NCI-H82 treated with DMSO at 0.1 percent for 48 hours (cell line): ENCODE data around the gene SEPSECS.

Experiments used
- DNase-seq: peaks from one replicate; lab custom pipeline; 2025; ENCODE audit not compliant: unreplicated experiment; lab: John Stamatoyannopoulos, UW

SEPSECS gene

GRCh38 chr4:25111648-25112196, 48.5 kb downstream of the SEPSECS start:
- no peak for DNase-seq

- DNase-seq, result no peak
These were observed 49.5 kb downstream of the SEPSECS start for GRCh38 chr4:25110527-25111329.

- no peak for DNase-seq
These were observed 50.7 kb downstream of the SEPSECS start for GRCh38 chr4:25109511-25109910.

- DNase-seq, result no peak
These were observed 51.7 kb downstream of the SEPSECS start for GRCh38 chr4:25108556-25108955.

- DNase-seq, result no peak
These were observed 52.3 kb downstream of the SEPSECS start for GRCh38 chr4:25107827-25108516.

- no peak for DNase-seq
These were observed 53.7 kb downstream of the SEPSECS start for GRCh38 chr4:25106363-25107151.

- no peak for DNase-seq
These were observed 55.7 kb downstream of the SEPSECS start for GRCh38 chr4:25104591-25104990.

- no peak for DNase-seq
These were observed 56.8 kb downstream of the SEPSECS start for GRCh38 chr4:25103418-25103817.

- DNase-seq, result no peak
These were observed 58.4 kb downstream of the SEPSECS start for GRCh38 chr4:25101836-25102235.

GRCh38 chr4:25100710-25101109, 59.5 kb downstream of the SEPSECS start:
- no peak for DNase-seq

GRCh38 chr4:25100021-25100555, 60.2 kb downstream of the SEPSECS start:
- DNase-seq, result no peak

GRCh38 chr4:25098964-25099891, 61.0 kb downstream of the SEPSECS start:
- no peak for DNase-seq

GRCh38 chr4:25096981-25097443, 63.2 kb downstream of the SEPSECS start:
- no peak for DNase-seq

- DNase-seq, result no peak
These were observed 63.8 kb downstream of the SEPSECS start for GRCh38 chr4:25096251-25096980.

GRCh38 chr4:25095837-25096236, 64.4 kb downstream of the SEPSECS start:
- DNase-seq, result peak; percentile 22

GRCh38 chr4:25092139-25092538, 68.1 kb downstream of the SEPSECS start:
- DNase-seq, result no peak

- no peak for DNase-seq
These were observed 69.7 kb downstream of the SEPSECS start for GRCh38 chr4:25090516-25090915.

- no peak for DNase-seq
These were observed 71.0 kb downstream of the SEPSECS start for GRCh38 chr4:25089051-25089763.
